Measurements from ENCODE around the gene ERVK3-1.

Gene ERVK3-1

DNA sequence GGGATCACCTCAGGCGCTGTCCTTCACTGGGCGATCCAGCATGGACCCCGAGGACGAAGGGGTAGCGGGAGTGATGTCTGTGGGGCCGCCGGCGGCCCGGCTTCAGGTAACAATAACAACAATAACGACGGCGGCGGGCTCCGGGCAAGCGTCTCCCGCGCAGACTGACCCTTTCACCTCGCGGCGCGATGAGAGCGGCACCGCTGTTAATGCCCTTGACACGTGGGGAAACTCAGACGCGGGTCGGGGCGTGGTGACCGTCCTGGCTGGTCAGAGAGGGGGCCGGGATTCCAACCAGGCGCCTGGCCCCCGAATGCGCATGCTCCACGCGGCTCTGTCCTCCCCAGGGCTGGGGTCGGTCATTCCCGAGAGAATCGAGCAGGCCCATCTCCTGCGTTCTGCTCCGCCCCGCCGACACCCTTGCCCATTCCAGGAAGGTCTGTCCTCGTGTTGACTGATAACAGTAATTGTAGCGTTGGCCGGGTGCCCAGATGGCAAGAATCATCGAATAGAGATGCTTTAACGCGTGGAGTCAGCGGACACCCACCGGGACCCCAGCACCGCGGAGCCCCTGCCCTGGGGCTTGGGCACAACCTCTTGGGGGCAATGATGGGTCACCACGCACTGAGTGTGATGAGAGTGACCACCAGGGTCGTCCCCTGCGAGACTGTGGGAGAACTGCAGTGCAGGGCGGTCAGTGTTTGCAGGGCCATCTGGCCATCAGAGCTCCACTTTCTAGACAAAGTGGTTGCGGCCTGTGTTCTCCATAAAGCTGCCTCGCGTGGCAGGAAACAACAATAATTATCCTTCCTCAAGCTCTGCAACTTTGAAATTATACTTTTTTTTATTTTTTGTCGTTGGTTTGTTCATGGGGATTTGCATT, 25.9 kb upstream of the ERVK3-1 start:
- DNase-seq (ENCODE audit: low spot score) = peak; percentile 65
- in situ Hi-C loops (cut with MboI; ENCODE audit: low sequenced_read_pairs, unreplicated experiment) = no loop called here
- TF ChIP-seq CTCF (IDR thresholded peaks at IDR 0.05; ENCODE audit: borderline replicate concordance, control extremely low read depth, extremely low read depth, insufficient read depth, missing control alignments) = no peak

GRCh38 chr19:58279925-58280316, 25.3 kb upstream of the ERVK3-1 start:
- DNase-seq (ENCODE audit: low spot score) = no peak
- TF ChIP-seq CTCF (IDR thresholded peaks at IDR 0.05; ENCODE audit: borderline replicate concordance, control extremely low read depth, extremely low read depth, insufficient read depth, missing control alignments) = no peak
- in situ Hi-C loops (cut with MboI; ENCODE audit: low sequenced_read_pairs, unreplicated experiment) = no loop called here

DNA sequence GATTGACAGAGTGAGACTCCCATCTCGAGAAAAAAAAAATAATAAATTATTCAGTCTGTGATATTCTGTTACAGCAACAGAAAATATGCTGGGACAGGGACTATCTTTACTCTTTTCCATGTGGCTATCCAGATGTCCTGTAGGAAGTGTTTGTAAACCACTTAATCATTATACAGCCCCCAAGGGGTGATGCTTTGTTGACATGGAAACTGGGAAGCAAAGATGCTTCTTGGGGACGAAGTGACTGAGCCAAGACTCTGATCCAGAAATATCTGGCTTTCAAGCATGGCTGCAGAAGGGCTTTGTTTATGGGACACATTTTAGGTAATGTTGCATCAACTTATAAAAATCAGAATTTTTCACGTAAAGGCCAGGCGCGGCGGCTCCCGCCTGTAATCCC, 21.0 kb upstream of the ERVK3-1 start:
- no peak for DNase-seq (ENCODE audit: low spot score)
- in situ Hi-C loops (cut with MboI; ENCODE audit: low sequenced_read_pairs, unreplicated experiment) = no loop called here

DNA sequence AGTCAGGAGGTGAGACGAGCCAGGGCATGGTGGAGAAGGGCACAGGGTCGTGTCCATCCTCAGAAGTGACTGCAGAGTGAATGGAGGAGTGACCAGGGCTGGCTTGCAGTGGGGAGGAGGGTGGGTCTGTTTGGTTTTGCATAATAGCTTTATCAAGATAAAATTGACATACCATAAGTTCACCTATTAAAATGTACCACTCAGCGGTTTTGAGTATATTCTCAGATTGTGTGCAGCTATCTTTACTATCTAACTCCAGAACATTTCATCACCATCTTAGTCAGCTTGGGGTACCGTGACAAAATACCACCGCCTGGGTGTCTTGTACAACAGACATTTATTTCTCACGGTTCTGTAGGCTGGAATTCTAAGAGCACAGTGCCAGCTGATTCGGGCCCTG, 13.2 kb upstream of the ERVK3-1 start:
- no peak for TF ChIP-seq CTCF (IDR thresholded peaks at IDR 0.05; ENCODE audit: borderline replicate concordance, control extremely low read depth, extremely low read depth, insufficient read depth, missing control alignments)
- in situ Hi-C loops (cut with MboI; ENCODE audit: low sequenced_read_pairs, unreplicated experiment) = no loop called here
- DNase-seq (ENCODE audit: low spot score) = no peak

More for the DNA sequence above, 21.0 kb upstream of the ERVK3-1 start:
- TF ChIP-seq CTCF (IDR thresholded peaks at IDR 0.05; ENCODE audit: borderline replicate concordance, control extremely low read depth, extremely low read depth, insufficient read depth, missing control alignments) = no peak

- DNase-seq (ENCODE audit: low spot score) = no peak
- no peak for TF ChIP-seq CTCF (IDR thresholded peaks at IDR 0.05; ENCODE audit: borderline replicate concordance, control extremely low read depth, extremely low read depth, insufficient read depth, missing control alignments)
- in situ Hi-C loops (cut with MboI; ENCODE audit: low sequenced_read_pairs, unreplicated experiment) = no loop called here
These were observed 10.3 kb upstream of the ERVK3-1 start for GRCh38 chr19:58294743-58295374.

GRCh38 chr19:58296104-58296503, 9.1 kb upstream of the ERVK3-1 start:
- no peak for DNase-seq (ENCODE audit: low spot score)
- TF ChIP-seq CTCF (IDR thresholded peaks at IDR 0.05; ENCODE audit: borderline replicate concordance, control extremely low read depth, extremely low read depth, insufficient read depth, missing control alignments) = no peak
- in situ Hi-C loops (cut with MboI; ENCODE audit: low sequenced_read_pairs, unreplicated experiment) = no loop called here

Measured in GM13976 (cell line).